GM12878 (cell line): ENCODE data around the gene CTRB1. TPM values are rescaled to one million over a fixed set of nuclear protein-coding genes. Genes with fewer than 3 reads are reported as not detected.

Experiments used
- IKZF1 ChIP-seq: fragments of 450-650 bp; conservative IDR thresholded peaks from 2 replicates; pipeline ENCODE4 v1.6.1; 2017; ENCODE audit warnings: antibody characterized with exemption, mild to moderate bottlenecking
- RUNX3 ChIP-seq: IDR thresholded peaks from 2 replicates; pipeline ENCODE4 v1.6.1; 2012; ENCODE audit warnings: low read length, inconsistent platforms
- SP1 ChIP-seq: IDR thresholded peaks from one replicate; pipeline ENCODE4 v1.6.1; 2011; ENCODE audit warnings: low read depth, low read length
- SREBF2 ChIP-seq: IDR thresholded peaks from 2 replicates; pipeline ENCODE4 v1.6.1; 2012; ENCODE audit warnings: mild to moderate bottlenecking, low read length
- ZNF687 ChIP-seq: fragments of 450-650 bp; IDR thresholded peaks from 2 replicates; pipeline ENCODE4 v1.6.1; 2017; ENCODE audit warnings: mild to moderate bottlenecking, moderate library complexity
- polyA plus RNA-seq, 11 experiments: library from polyadenylated mRNA; depleted of rRNA in 4 of 11; unstranded in 6 of 11; stranded (reverse) in 5 of 11; fragments of >200 nt; fragmentation: Nextera tagmentation in 4 of 11; fragmentation: Illumina TruSeq in 1 of 11; extraction: Ambion mirVana in 4 of 11; extraction: Trizol in 1 of 11; gene quantifications; 1 replicate in 1 of 11; 2 replicates in 10 of 11; pipeline versions ENCODE4 v1.2.1 to v1.2.3, GENCODE V29; 2011 to 2016; ENCODE audit warnings: inconsistent platforms in 2 of 11, missing spikeins in 2 of 11, low read depth in 1 of 11
- total RNA-seq, 4 experiments: library from RNA; depleted of rRNA in 3 of 4; stranded (reverse); fragments of >200 nt in 3 of 4; fragmentation: Illumina TruSeq in 1 of 4; extraction: Trizol in 1 of 4; gene quantifications; 2 replicates each; pipeline versions ENCODE4 v1.2.1 to v1.2.3, GENCODE V29; 2013 to 2021
- TF ChIP-seq, protein P1 (sequence below): IDR thresholded peaks from 2 replicates; pipeline ENCODE4 v1.6.1; 2012; ENCODE audit warnings: low read length, inconsistent platforms

CTRB1 gene
- total and polyA plus RNA-seq, 10 of the 15 experiments (the other 5 are each of a cell fraction or from before 2014, with no cell fraction given) = 0.28 to 4.4 TPM; not detected in 8

DNA sequence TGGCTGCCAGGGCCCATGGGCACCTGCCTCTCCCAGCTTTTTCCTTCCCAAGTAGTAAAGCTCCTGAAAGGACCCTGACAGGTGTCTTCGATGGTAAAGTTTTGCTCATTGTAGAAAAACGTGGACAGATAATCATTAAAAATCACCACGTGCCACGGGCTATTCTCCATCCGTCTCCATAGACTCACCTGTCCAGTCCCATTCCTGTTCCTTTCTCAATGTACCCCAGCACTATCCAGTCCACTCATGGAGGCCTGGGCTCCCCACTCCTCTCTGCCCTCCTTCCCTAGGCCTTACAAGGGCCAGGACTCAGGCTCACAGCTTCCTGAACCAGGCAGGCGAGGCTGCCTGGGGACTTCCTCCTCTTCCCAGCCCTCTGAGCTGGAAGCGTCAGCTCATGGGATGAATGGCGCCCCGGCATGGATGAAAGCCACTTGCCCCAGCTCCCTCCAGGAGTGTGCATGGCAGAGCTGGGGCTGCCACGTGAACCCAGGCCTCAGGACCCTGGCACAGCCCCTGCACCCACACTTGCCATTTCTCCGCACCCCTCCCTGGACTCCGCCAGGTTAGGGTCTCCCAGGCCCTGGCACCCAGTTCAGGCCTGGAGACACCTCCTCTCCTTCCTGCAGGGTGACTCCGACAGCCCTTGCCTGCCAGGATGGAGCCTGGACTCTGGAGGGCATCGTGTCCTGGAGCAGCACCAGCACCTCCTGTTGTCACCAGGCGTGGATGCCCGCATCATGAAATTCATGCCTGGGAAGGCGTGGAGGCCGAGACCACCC, 8.8 kb downstream of the CTRB1 start (continued):
- TF ChIP-seq SP1 (no peak), RUNX3 (no peak), IKZF1 (no peak), ZNF687 (no peak), SREBF2 (no peak)
- TF ChIP-seq, protein P1, sequence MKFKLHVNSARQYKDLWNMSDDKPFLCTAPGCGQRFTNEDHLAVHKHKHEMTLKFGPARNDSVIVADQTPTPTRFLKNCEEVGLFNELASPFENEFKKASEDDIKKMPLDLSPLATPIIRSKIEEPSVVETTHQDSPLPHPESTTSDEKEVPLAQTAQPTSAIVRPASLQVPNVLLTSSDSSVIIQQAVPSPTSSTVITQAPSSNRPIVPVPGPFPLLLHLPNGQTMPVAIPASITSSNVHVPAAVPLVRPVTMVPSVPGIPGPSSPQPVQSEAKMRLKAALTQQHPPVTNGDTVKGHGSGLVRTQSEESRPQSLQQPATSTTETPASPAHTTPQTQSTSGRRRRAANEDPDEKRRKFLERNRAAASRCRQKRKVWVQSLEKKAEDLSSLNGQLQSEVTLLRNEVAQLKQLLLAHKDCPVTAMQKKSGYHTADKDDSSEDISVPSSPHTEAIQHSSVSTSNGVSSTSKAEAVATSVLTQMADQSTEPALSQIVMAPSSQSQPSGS = no peak
